Small intestine (tissue), 7 donors: Measurements from ENCODE around the gene RPS6KA2. TPM values are rescaled to one million over a fixed set of nuclear protein-coding genes. Genes with fewer than 3 reads are reported as not detected.
"Not testable (repeated sequence)": the region's sequence is repeated elsewhere in the genome, so short reads cannot be mapped to it uniquely, and the experiment has no call there.

Experiments used
- DNase-seq, 2 donors: peaks; one replicate each; pipeline versions ENCODE4 v3.0.0 to v3.0.0-alpha.2; 2013
- FAIRE-seq: peaks from 2 replicates; lab custom pipeline; 2012; peaks lifted over from hg19 to GRCh38; lab: Jason Lieb, UNC
- H3K27ac ChIP-seq, 3 donors: one replicate each; pipeline ENCODE4 v1.5.1; 2013; ENCODE audit warnings: low read length in 2 of 3, mild to moderate bottlenecking in 2 of 3, control low read depth in 1 of 3, inconsistent platforms in 1 of 3, low read depth in 1 of 3, moderate library complexity in 1 of 3
- H3K27me3 ChIP-seq, 3 donors: one replicate each; pipeline ENCODE4 v1.6.1; 2013; ENCODE audit warnings: low read length in 3 of 3, inconsistent platforms in 1 of 3; ENCODE audit not compliant: control insufficient read depth in 3 of 3, insufficient read depth in 3 of 3
- H3K36me3 ChIP-seq, 3 donors: one replicate each; pipeline ENCODE4 v1.6.1; 2013; ENCODE audit warnings: low read length in 3 of 3, inconsistent platforms in 1 of 3, low read depth in 1 of 3, mild to moderate bottlenecking in 1 of 3, moderate library complexity in 1 of 3; ENCODE audit not compliant: control insufficient read depth in 3 of 3, insufficient read depth in 2 of 3
- H3K4me1 ChIP-seq, 3 donors: one replicate each; pipeline ENCODE4 v1.6.1; 2013; ENCODE audit warnings: low read length in 2 of 3, inconsistent platforms in 1 of 3, low read depth in 1 of 3, mild to moderate bottlenecking in 1 of 3, moderate library complexity in 1 of 3; ENCODE audit not compliant: control insufficient read depth in 3 of 3, insufficient read depth in 2 of 3
- H3K4me3 ChIP-seq, 3 donors: one replicate each; pipeline ENCODE4 v1.5.1; 2013; ENCODE audit warnings: low read length in 3 of 3, control low read depth in 1 of 3, inconsistent platforms in 1 of 3, low read depth in 1 of 3, mild to moderate bottlenecking in 1 of 3, moderate library complexity in 1 of 3
- H3K9me3 ChIP-seq, 2 donors: one replicate each; pipeline ENCODE4 v1.6.1; 2013; ENCODE audit warnings: low read depth in 1 of 2, low read length in 1 of 2; ENCODE audit not compliant: control insufficient read depth in 2 of 2, insufficient read depth in 1 of 2
- WGBS, 3 donors: extraction: QIAGEN DNeasy Blood & Tissue Kit; methylation state at CpG; one replicate each; pipeline ENCODE4 v1.1.7; 2013; 5-methylcytosine and 5-hydroxymethylcytosine counted together
- polyA plus RNA-seq, 4 donors: library from polyadenylated mRNA; stranded (reverse) in 3 of 4; unstranded in 1 of 4; fragments of 200-250 nt in 3 of 4; fragments of 120-200 nt in 1 of 4; gene quantifications; one replicate each; pipeline versions ENCODE4 v1.2.1 to v1.2.3, GENCODE V29; 2013
- donor health status: healthy with polysubstance abuse.
- donor health status: control.
- donor health status: control.
- donor health status: Bipolar disorder and iron deficiency.
- donor health status: healthy.

Gene RPS6KA2
- polyA plus RNA-seq, 4 donors: 3.1 to 21.9 (median 7.3) TPM

GRCh38 chr6:166534658-166535406 is 92.2 kb downstream of the RPS6KA2 start:
- H3K36me3 ChIP-seq: peaks cover 0 to 21% (median 0%) of the 10 kb centered on the region in 3 donors
- FAIRE-seq (no peak), DNase-seq (no peak)
- H3K4me1 ChIP-seq: no peaks in the 10 kb centered on the region
- WGBS, 3 donors: 90 to 93% (median 93%) methylated on average over 17 of the region's 17 CpGs
- H3K27ac ChIP-seq: no peak overlapping the region
- no peaks in the 10 kb centered on the region for H3K27me3 ChIP-seq
- no peak overlapping the region for H3K4me3 ChIP-seq
- H3K9me3 ChIP-seq: no peaks in the 10 kb centered on the region

- no peaks in the 10 kb centered on the region for H3K4me1 ChIP-seq
- no peak overlapping the region for H3K4me3 ChIP-seq
- H3K27me3 ChIP-seq: no peaks in the 10 kb centered on the region
- no peak overlapping the region for H3K27ac ChIP-seq
- DNase-seq (peak in 1 of 2 donors; percentile 62), FAIRE-seq (no peak)
- 71 to 87% (median 81%) methylated on average over 15 of the region's 15 CpGs for WGBS, 3 donors
- peaks cover 0 to 21% (median 0%) of the 10 kb centered on the region in 3 donors for H3K36me3 ChIP-seq
- no peaks in the 10 kb centered on the region for H3K9me3 ChIP-seq
These were observed 93.7 kb downstream of the RPS6KA2 start for GRCh38 chr6:166533205-166533824.

- WGBS, 3 donors: 82 to 89% (median 82%) methylated on average over 12 of the region's 12 CpGs
- Histone ChIP-seq H3K27ac (no peak overlapping the region), H3K36me3 (peaks cover 0 to 21% (median 0%) of the 10 kb centered on the region in 3 donors), H3K27me3 (no peaks in the 10 kb centered on the region), H3K4me1 (no peaks in the 10 kb centered on the region), H3K4me3 (no peak overlapping the region), H3K9me3 (no peaks in the 10 kb centered on the region)
- no peak for FAIRE-seq
- no peak for DNase-seq
These were observed 94.7 kb downstream of the RPS6KA2 start for GRCh38 chr6:166532302-166532701.

- no peaks in the 10 kb centered on the region for H3K9me3 ChIP-seq
- no peak overlapping the region for H3K27ac ChIP-seq
- H3K27me3 ChIP-seq: no peaks in the 10 kb centered on the region
- DNase-seq (no peak), FAIRE-seq (no peak)
- WGBS, 3 donors: 94 to 97% (median 95%) methylated on average over 26 of the region's 26 CpGs
- no peaks in the 10 kb centered on the region for H3K4me1 ChIP-seq
- H3K36me3 ChIP-seq: peaks cover 0 to 15% (median 0%) of the 10 kb centered on the region in 3 donors
- H3K4me3 ChIP-seq: no peak overlapping the region
These were observed 96.6 kb downstream of the RPS6KA2 start for GRCh38 chr6:166530211-166531095.

GRCh38 chr6:166529586-166529985 is 97.5 kb downstream of the RPS6KA2 start:
- no peak for FAIRE-seq
- Histone ChIP-seq H3K27ac (no peak overlapping the region), H3K27me3 (no peaks in the 10 kb centered on the region), H3K4me3 (no peak overlapping the region), H3K36me3 (peaks cover 0 to 15% (median 0%) of the 10 kb centered on the region in 3 donors), H3K4me1 (no peaks in the 10 kb centered on the region), H3K9me3 (no peaks in the 10 kb centered on the region)
- DNase-seq: no peak
- WGBS, 3 donors: 83 to 90% (median 88%) methylated on average over 4 of the region's 4 CpGs

GRCh38 chr6:166529058-166529457 is 98.0 kb downstream of the RPS6KA2 start:
- DNase-seq, H3K27ac ChIP-seq, H3K27me3 ChIP-seq, H3K4me3 ChIP-seq, FAIRE-seq, H3K9me3 ChIP-seq, H3K4me1 ChIP-seq: not testable (repeated sequence)
- H3K36me3 ChIP-seq: peaks cover 0 to 15% (median 0%) of the 10 kb centered on the region in 3 donors
- WGBS, 3 donors: 88 to 97% (median 90%) methylated on average over 1 of the region's 1 CpG

GRCh38 chr6:166527849-166528248 is 99.2 kb downstream of the RPS6KA2 start:
- DNase-seq (no peak), FAIRE-seq (no peak)
- Histone ChIP-seq H3K4me3 (no peak overlapping the region), H3K9me3 (no peaks in the 10 kb centered on the region), H3K36me3 (peaks cover 0 to 10% (median 0%) of the 10 kb centered on the region in 3 donors), H3K4me1 (no peaks in the 10 kb centered on the region), H3K27me3 (no peaks in the 10 kb centered on the region), H3K27ac (no peak overlapping the region)
- WGBS, 3 donors: 74 to 94% (median 83%) methylated on average over 4 of the region's 4 CpGs

GRCh38 chr6:166526937-166527336 is 100.1 kb downstream of the RPS6KA2 start:
- peaks cover 0 to 11% (median 0%) of the 10 kb centered on the region in 3 donors for H3K36me3 ChIP-seq
- FAIRE-seq: no peak
- no peaks in the 10 kb centered on the region for H3K4me1 ChIP-seq
- WGBS, 3 donors: 64 to 93% (median 74%) methylated on average over 10 of the region's 10 CpGs
- no peaks in the 10 kb centered on the region for H3K27me3 ChIP-seq
- no peak overlapping the region for H3K4me3 ChIP-seq
- DNase-seq: no peak
- H3K9me3 ChIP-seq: no peaks in the 10 kb centered on the region
- H3K27ac ChIP-seq: no peak overlapping the region
